ENCODE data around the gene DDX41.
A peak's percentile ranks its signal among the peaks of the same experiment; 100 is the strongest.

The DDX41 gene

GRCh38 chr5:177483994-177484901, 32.5 kb downstream of the DDX41 start:
- no peak overlapping the region for H3K27ac ChIP-seq (ENCODE audit: insufficient read depth, low read depth, low read length, poor library complexity, severe bottlenecking)
- no peak overlapping the region for H3K4me3 ChIP-seq (ENCODE audit: insufficient read depth, low read depth, low read length)
- H3K9me3 ChIP-seq (ENCODE audit: control insufficient read depth, low read length): no peaks in the 10 kb centered on the region
- H3K36me3 ChIP-seq (ENCODE audit: control insufficient read depth, insufficient read depth, low read length): peaks cover 40% of the 10 kb centered on the region
- H3K27me3 ChIP-seq (ENCODE audit: control insufficient read depth, insufficient read depth, low read length, poor library complexity, severe bottlenecking): no peaks in the 10 kb centered on the region
- 95% methylated on average over 22 of the region's 22 CpGs for WGBS, 2 experiments
- no peaks in the 10 kb centered on the region for H3K4me1 ChIP-seq (ENCODE audit: control insufficient read depth, insufficient read depth, low read length)

GRCh38 chr5:177483042-177483441, 33.7 kb downstream of the DDX41 start:
- no peaks in the 10 kb centered on the region for H3K4me1 ChIP-seq (ENCODE audit: control insufficient read depth, insufficient read depth, low read length)
- no peaks in the 10 kb centered on the region for H3K27me3 ChIP-seq (ENCODE audit: control insufficient read depth, insufficient read depth, low read length, poor library complexity, severe bottlenecking)
- H3K27ac ChIP-seq (ENCODE audit: insufficient read depth, low read depth, low read length, poor library complexity, severe bottlenecking): no peak overlapping the region
- peaks cover 29% of the 10 kb centered on the region for H3K36me3 ChIP-seq (ENCODE audit: control insufficient read depth, insufficient read depth, low read length)
- no peak overlapping the region for H3K4me3 ChIP-seq (ENCODE audit: insufficient read depth, low read depth, low read length)
- no peaks in the 10 kb centered on the region for H3K9me3 ChIP-seq (ENCODE audit: control insufficient read depth, low read length)
- 96 to 97% methylated on average over 9 of the region's 9 CpGs for WGBS, 2 experiments

DNA sequence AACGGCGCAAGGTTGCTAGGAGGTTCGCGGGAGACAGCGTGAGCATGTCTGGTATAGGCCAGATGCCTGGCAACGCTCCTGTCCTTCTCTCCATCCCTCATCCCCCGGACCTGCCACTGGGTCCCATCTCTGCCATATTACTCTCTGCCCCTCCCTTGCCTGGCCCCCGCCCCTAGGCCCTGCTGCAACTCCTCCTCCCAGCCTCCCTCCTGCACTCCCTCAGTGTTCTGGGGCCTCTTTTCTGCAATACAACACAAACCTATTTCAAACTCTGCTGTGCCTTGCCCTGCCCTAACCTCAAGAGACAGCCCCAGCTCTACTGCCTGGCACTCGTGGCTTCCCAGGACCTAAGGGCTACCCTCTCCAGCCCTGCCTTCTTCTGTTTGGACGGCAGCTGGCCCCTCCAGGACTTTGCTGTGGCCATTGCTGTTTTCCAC, 34.4 kb downstream of the DDX41 start:
- Histone ChIP-seq H3K27ac (ENCODE audit: insufficient read depth, low read depth, low read length, poor library complexity, severe bottlenecking) (no peak overlapping the region), H3K4me3 (ENCODE audit: insufficient read depth, low read depth, low read length) (no peak overlapping the region), H3K27me3 (ENCODE audit: control insufficient read depth, insufficient read depth, low read length, poor library complexity, severe bottlenecking) (no peaks in the 10 kb centered on the region), H3K36me3 (ENCODE audit: control insufficient read depth, insufficient read depth, low read length) (peaks cover 22% of the 10 kb centered on the region), H3K9me3 (ENCODE audit: control insufficient read depth, low read length) (no peaks in the 10 kb centered on the region), H3K4me1 (ENCODE audit: control insufficient read depth, insufficient read depth, low read length) (no peaks in the 10 kb centered on the region)
- WGBS, 2 experiments: 91 to 94% methylated on average over 10 of the region's 10 CpGs

DNA sequence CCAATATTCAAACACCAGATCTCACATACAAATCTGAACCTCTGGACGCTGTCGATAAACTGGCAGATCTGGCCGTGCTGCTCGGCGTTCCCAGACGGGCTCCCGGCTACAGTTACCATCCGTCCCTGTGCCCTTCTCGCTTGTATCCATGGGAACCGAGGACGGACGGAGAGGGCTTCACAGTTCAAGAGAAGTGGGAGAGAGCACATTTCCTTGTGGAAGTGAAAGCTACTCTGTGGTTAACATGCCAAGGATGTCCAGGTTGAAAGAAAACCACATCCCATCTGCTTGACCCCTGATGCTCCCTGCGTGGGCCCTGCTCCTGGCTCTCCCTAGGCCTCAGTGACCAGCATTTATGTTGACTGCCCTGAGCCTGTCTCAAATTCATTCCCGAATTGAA, 37.0 kb downstream of the DDX41 start:
- Histone ChIP-seq H3K9me3 (ENCODE audit: control insufficient read depth, low read length) (no peaks in the 10 kb centered on the region), H3K36me3 (ENCODE audit: control insufficient read depth, insufficient read depth, low read length) (peaks cover 10% of the 10 kb centered on the region), H3K4me3 (ENCODE audit: insufficient read depth, low read depth, low read length) (no peak overlapping the region), H3K4me1 (ENCODE audit: control insufficient read depth, insufficient read depth, low read length) (peaks cover 4% of the 10 kb centered on the region), H3K27ac (ENCODE audit: insufficient read depth, low read depth, low read length, poor library complexity, severe bottlenecking) (peak overlapping the region; percentile 67), H3K27me3 (ENCODE audit: control insufficient read depth, insufficient read depth, low read length, poor library complexity, severe bottlenecking) (no peaks in the 10 kb centered on the region)
- 92 to 94% methylated on average over 14 of the region's 14 CpGs for WGBS, 2 experiments

DNA sequence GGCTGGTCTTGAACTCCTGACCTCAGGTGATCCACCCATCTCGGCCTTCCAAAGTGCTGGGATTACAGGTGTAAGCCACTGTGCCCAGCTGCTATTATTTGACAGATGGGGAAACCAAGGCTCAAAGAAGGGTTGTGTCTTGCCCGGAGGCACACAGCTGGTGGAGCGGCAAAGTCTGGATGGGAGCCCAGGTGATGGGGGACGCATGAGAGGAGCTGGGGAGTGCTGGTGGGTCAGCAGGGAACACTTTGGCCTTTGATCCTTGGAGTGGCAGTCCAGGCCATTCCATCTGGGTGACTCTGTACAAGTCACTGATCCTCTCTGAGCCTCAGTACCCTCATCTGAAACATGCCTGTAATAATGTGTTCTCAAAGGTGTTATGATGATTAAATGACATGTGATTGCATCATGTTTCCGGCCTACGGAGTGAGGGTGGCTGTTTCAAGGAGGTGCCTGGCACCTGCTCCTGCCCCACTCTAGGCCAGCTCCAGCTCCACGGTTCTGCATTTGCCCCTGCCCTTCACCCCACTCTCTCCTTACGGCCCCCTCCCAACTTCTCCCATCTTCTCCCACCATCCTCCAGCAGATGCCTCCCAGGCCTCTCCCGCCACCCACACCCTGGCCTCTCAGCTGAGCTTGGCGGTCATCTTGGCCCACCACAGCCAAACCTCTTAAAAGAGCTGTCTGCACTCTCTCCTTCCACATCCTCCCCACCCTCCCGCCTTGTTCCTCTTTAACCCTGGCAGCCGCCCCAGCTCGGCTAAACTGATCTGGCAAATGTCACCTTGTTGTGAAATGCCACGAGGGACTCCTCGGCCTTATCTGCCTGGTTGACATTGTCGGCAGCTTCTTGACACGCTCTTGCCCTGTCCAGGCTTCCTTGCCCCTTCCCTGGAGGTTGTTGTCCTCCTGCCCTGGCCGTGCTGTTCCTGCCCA, 37.8 kb downstream of the DDX41 start:
- H3K27ac ChIP-seq (ENCODE audit: insufficient read depth, low read depth, low read length, poor library complexity, severe bottlenecking): no peak overlapping the region
- peaks cover 6% of the 10 kb centered on the region for H3K36me3 ChIP-seq (ENCODE audit: control insufficient read depth, insufficient read depth, low read length)
- H3K4me1 ChIP-seq (ENCODE audit: control insufficient read depth, insufficient read depth, low read length): peaks cover 9% of the 10 kb centered on the region
- no peaks in the 10 kb centered on the region for H3K9me3 ChIP-seq (ENCODE audit: control insufficient read depth, low read length)
- WGBS, 2 experiments: 87 to 89% methylated on average over 18 of the region's 18 CpGs
- H3K4me3 ChIP-seq (ENCODE audit: insufficient read depth, low read depth, low read length): no peak overlapping the region
- H3K27me3 ChIP-seq (ENCODE audit: control insufficient read depth, insufficient read depth, low read length, poor library complexity, severe bottlenecking): no peaks in the 10 kb centered on the region

DNA sequence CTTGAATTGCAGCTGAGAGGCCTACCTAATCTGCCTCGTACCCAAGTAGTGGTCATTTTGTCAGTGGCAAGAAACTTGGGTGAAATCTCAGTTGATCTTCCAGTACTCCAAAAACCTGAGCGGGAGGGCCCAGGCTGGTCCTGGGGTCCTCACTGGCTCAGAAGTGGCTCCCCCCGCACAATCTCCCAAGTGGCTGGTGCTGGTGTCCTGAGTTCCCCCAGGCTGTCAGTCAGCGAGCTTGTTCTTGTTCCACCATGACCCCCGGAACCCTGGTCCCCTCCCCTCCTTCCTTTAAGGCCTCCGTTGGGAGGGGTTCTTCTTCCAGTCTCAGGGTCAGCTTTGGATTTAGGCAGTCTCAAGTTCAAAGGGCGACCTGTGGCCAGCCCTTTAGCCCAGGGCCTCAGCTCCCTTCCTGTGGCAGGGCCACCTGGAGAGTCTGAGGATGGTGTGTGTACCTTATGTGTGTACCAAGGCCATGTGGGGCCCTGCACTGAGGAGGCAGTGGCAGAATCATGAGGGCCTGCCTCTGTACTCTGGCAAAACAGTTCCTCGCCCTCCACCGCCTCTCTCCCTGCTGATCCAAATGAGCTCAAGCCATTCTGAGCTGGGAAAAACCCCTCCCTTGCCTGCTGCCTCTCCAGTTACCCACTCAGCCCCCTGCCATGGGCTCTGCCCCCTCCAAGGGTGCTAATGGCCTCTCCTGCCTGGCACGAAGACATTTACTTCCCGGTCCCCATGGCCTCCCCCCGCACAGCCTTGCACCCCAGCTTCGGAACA, 38.9 kb downstream of the DDX41 start:
- Histone ChIP-seq H3K27ac (ENCODE audit: insufficient read depth, low read depth, low read length, poor library complexity, severe bottlenecking) (no peak overlapping the region), H3K4me1 (ENCODE audit: control insufficient read depth, insufficient read depth, low read length) (peaks cover 12% of the 10 kb centered on the region), H3K9me3 (ENCODE audit: control insufficient read depth, low read length) (no peaks in the 10 kb centered on the region), H3K27me3 (ENCODE audit: control insufficient read depth, insufficient read depth, low read length, poor library complexity, severe bottlenecking) (no peaks in the 10 kb centered on the region), H3K36me3 (ENCODE audit: control insufficient read depth, insufficient read depth, low read length) (no peaks in the 10 kb centered on the region), H3K4me3 (ENCODE audit: insufficient read depth, low read depth, low read length) (no peak overlapping the region)
- WGBS, 2 experiments: 93 to 95% methylated on average over 13 of the region's 13 CpGs

GRCh38 chr5:177476531-177477233, 40.1 kb downstream of the DDX41 start:
- 85 to 91% methylated on average over 18 of the region's 18 CpGs for WGBS, 2 experiments
- Histone ChIP-seq H3K4me3 (ENCODE audit: insufficient read depth, low read depth, low read length) (no peak overlapping the region), H3K27me3 (ENCODE audit: control insufficient read depth, insufficient read depth, low read length, poor library complexity, severe bottlenecking) (no peaks in the 10 kb centered on the region), H3K9me3 (ENCODE audit: control insufficient read depth, low read length) (no peaks in the 10 kb centered on the region), H3K27ac (ENCODE audit: insufficient read depth, low read depth, low read length, poor library complexity, severe bottlenecking) (no peak overlapping the region), H3K36me3 (ENCODE audit: control insufficient read depth, insufficient read depth, low read length) (no peaks in the 10 kb centered on the region), H3K4me1 (ENCODE audit: control insufficient read depth, insufficient read depth, low read length) (peaks cover 17% of the 10 kb centered on the region)

DNA sequence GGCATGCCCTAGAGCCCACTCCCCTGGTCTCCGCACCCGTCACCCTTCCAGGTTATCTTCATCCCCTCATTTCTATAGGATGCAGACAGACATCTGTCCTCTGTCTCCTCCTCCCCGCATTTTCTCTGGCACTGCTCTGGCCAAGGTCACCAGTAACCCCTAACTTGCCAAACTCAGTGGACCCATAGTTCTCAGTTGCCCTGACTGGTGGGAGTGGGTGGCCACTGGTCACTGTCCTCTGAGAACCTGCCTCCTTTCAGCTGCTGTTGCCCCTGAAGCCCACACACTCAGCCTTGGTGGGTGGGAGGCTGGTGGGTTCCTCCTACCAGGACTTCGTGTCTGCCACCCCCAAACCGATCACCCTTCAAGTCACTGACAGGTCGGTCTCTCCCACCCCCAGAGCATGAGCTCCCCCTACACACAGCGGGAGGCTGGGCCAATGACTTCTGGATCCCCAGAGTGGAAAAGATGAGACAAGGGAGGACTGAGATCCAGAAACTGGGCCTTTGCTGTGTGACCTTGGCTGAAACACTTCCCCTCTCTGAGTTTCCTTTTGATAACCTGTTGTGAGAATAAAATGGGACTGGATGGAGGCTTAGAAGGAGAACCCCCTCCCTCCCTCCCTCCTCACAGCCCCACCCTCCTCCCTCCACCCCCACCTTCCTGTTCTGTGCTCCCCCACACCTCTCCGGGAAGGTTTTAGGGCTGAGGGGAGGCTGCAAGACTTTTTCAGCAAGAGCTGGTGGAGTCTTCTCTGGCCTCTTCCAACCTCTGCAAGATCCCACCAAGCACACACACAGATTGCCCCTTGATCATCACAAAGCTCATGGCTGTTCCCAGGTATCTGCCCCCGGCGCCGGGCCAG, 41.0 kb downstream of the DDX41 start:
- Histone ChIP-seq H3K27me3 (ENCODE audit: control insufficient read depth, insufficient read depth, low read length, poor library complexity, severe bottlenecking) (no peaks in the 10 kb centered on the region), H3K4me3 (ENCODE audit: insufficient read depth, low read depth, low read length) (no peak overlapping the region), H3K36me3 (ENCODE audit: control insufficient read depth, insufficient read depth, low read length) (no peaks in the 10 kb centered on the region), H3K4me1 (ENCODE audit: control insufficient read depth, insufficient read depth, low read length) (peaks cover 25% of the 10 kb centered on the region), H3K9me3 (ENCODE audit: control insufficient read depth, low read length) (no peaks in the 10 kb centered on the region), H3K27ac (ENCODE audit: insufficient read depth, low read depth, low read length, poor library complexity, severe bottlenecking) (no peak overlapping the region)
- 77 to 80% methylated on average over 10 to 11 of the region's 11 CpGs for WGBS, 2 experiments

All from ectodermal cell (in vitro differentiated cells).